Stimulated activated CD4-positive, alpha-beta T cell treated with anti-CD3 and anti-CD28 coated beads, Interleukin-12 subunit alpha, Interleukin-12 subunit beta, amount 100 ng/mL, for 24 hours (primary cell): ENCODE data around the gene ZCCHC7.
"Not testable (repeated sequence)": the region's sequence is repeated elsewhere in the genome, so short reads cannot be mapped to it uniquely, and the experiment has no call there.

ENCODE experiments used
- DNase-seq, 2 experiments: peaks; one replicate each; pipeline ENCODE4 v3.0.0-alpha.2; 2020; ENCODE audit warnings: low read depth in 2 of 2

The ZCCHC7 gene

DNA sequence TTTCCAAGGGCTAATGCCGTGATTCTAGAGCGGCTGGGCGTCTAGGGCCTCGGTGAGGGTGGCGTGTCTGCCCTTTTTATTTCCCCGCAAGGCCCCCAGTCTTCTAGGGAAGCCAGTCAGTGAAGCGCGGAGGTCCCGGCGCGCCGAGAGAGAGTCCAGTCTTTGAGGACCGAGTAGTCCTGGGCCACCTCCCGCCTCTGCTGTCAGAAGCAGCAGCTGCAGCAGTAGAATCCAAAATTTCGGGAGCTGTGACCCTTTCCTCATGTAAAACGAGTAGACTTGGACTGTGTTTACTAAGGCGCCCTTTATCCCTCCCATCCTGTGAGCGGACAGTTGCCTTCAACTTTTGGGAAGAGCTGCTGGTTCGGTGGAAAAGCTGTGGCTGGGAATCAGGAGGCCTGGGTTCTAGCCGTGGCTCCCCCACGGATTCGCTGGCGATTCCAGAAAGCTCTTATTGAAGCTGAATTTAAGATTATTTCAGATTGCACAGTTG, 515 bp downstream of the ZCCHC7 start:
- DNase-seq = not testable (repeated sequence)

DNA sequence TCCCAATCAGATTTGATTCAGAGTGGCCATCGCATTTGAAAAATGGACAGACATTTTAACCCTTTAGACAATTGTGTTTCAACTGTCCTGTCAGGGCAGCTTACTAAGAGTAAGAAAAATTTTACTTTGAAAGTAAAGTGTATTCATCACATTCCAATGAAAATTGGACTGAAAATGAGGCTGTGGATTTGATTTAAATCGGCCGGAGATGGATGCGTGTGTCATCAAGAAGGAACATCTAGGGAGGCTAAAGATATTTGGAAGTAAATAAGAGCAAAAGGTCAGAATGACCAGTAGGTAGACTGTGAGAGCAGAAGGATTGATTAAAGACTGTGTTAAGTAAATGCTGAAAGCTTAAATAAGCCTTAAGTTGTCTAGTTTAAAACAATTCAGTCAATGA, 1.5 kb downstream of the ZCCHC7 start:
- DNase-seq = no peak

DNA sequence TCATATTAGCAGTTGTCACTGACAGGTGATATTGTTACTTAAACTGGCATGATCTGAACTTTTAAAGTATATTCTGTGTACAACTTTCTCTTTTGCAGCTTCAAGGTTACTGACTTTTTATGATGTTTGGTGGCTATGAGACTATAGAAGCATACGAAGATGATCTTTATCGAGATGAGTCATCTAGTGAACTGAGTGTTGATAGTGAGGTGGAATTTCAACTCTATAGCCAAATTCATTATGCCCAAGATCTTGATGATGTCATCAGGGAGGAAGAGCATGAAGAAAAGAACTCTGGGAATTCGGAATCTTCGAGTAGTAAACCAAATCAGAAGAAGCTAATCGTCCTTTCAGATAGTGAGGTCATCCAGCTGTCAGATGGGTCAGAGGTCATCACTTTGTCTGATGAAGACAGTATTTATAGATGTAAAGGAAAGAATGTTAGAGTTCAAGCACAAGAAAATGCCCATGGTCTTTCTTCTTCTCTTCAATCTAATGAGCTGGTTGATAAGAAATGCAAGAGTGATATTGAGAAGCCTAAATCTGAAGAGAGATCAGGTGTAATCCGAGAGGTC, 5.9 kb downstream of the ZCCHC7 start:
- no peak for DNase-seq

DNA sequence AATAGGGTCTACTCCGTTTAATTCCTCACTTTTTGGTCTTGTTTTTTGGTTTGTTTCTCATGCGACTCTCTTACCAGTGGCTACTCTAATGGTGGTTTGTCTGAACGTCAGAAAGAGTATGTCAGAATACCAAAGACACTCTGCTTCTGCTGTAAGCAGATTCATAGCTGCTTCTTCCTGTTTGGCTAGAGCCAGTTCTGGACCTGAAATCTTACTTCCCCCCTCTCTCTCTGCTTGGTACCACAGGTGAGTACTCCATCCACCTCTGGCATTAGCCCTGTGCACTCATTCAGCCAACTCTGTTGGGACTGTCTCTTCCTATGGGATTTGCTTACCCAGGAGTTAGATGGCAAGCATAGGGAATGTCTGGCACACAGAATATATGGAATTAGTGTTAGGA, 6.6 kb downstream of the ZCCHC7 start:
- DNase-seq = no peak

DNA sequence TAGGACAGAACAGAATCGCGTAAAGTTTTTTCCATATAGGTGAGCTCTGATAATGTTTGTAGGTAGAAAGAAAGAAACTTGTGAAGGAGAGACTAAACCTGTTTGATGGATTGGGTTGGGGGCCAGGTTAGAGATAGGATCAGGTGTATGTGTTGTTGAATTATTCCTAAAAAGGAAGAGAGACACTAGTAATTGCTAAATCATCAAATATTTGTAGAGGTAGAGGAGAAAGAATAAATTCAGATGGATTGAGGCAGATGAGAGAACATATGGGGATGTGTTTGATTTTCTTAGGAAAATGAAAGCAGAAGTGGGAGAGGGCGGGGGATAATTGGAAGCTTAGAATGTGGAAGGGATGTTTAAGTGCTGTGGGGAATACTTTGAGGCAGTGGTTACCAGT, 7.7 kb downstream of the ZCCHC7 start:
- DNase-seq = no peak

DNA sequence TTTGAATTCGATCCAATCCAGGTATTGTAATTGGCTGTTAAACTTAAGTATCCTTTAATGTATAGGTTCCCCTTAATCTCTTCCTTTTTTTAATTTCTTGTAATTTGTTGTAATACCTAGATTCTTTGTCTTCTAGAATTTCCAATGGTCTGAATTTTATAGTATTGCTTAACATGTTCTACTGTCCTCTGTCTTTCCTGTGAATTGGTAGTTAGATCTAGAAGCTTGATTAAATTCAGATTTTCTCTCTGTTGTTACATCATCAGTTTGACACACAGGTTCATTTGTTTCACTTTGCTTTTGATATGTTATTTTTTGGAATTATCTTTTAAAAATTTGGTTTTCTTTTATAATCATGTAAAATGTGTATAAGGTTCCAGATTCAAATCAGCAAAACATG, 13.8 kb downstream of the ZCCHC7 start:
- DNase-seq = no peak

DNA sequence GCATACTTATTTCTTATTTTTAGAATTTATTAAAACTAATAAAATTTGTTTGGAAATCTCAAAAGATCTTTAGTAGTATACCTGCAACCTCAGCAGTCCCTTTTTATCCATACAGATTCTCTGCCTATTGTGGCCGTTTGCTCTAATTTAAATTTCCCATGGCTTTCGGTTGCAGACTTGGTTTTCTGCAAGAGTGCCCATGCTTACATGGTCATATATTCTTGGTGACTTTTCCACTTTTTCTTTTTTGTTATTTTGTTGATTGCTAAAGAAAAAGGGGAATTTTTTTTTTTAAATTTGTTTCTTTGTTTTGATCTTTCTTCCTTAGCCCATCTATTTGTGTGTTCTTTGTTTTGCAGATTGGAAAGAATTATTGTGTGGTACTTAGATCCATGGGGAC, 20.6 kb downstream of the ZCCHC7 start:
- no peak for DNase-seq

DNA sequence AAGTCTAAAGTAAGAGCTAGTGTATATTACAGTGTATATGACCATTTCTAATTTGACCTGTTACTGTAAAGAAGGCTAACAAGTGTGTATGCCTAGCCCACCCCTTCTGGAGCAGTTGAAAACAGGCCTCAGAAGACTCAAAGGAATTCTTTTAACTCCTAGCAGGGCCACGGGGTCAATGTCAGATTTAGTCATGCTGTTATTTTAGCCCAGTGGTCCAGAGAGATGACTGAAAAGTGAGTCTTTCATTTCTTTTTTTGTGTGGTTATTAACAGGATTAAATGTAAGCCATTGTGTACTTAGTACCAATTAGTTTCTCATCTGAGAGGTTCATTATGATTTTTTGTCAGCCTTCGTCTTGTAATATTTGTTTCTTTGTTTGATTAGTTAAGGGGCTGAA, 24.4 kb downstream of the ZCCHC7 start:
- DNase-seq = no peak

DNA sequence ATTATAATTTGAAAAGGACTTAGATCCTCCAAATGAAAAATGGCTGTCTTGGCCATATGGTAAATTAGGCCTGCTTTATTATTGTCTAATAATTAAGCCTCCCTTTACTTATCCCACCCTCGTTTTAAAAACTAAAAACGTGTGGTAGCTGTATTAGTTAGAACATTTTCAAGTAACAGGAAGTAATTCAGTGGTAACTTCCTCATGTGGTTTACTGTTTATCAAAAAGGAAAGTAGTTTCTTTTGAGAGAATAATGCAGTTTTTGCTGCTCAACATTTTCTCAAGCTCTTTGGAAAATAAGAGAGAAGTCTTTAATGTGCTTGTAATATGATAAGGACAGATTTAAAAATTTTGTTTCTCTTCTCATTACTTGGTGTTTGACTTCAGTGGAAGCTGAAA, 26.0 kb downstream of the ZCCHC7 start:
- no peak for DNase-seq

DNA sequence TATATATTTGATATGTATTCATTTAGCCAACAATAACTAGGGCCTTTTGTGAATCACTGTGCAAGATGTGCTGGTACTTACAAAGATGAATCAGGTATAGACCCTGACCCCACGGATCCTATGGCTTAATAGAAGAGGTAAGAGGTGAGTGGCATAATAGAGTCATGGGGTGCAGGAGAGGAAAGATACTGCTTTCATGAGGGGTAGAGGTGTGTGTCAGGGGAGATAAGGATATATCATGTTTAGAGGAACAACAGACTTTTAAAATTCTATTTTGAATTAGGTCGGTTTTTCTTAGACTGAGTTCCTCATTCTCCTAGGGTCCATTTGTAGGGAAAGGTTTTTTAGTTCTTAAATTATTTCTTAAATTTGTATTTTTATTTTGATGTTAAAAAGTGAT, 27.8 kb downstream of the ZCCHC7 start:
- no peak for DNase-seq

DNA sequence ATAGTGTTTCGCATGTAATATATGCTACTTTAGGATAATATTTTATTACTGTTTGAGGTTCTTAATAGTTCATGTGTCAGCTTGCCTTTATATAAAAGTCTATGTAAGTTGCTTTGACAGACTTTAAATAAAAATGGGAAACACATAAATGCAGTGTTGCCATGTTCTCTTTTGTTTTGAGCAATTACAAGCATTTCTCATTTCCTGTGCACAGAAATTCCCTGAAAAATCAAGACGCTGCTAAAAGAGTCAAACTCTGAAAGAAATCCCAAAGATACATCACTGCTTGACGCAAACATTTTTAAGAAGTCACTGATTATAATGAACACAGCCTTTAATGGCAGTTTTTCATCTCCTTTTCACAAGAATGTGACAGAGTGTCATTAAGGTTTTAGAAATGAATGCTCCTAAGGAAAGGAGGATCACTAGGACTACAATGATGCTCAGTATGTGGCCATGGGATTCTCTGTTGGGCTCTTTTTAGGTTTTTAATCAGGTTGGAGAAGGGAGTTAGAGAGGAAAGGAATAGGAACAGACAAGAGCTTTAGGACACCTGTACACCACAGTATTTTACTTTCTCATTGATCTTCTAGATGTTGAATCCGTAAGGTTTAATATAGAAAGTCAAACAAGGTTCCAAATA, 29.4 kb downstream of the ZCCHC7 start:
- no peak for DNase-seq

DNA sequence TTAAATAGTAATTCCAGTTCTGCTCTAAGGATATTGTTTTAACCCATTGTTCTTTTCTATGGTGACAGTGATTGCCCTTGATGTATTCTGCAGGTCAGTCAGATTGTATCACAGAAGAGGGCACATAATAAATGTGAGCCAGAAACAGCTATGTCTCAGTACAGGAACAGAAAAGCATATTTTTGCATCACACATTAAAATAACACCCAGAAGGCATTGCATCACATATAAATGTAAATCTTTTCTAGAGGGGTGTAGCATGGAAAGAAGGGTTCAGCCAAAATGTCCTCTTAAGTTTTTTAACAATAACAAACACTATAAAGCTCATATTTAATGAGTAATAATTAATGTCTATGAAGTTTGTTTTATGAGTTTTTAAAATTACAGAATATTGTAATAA, 30.0 kb downstream of the ZCCHC7 start:
- DNase-seq = no peak

DNA sequence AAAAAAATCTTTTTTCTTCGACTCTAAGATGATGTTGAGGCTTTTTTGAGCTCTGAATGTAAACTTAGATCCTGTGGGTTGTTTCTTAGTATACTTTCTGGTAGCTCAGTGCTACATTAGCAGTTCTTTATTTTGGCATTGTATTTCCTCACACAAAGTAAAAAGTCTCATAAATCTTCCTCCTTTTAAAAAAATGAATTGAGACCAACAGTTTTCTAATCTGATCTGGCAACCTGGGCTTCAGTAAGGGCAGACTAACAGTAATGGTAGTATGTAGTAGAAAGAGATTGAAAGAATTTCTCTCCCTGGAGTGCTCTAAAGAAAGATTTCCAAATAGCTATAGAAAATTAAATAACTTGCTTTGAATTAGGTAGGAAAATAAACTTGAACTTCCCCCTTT, 31.4 kb downstream of the ZCCHC7 start:
- no peak for DNase-seq

DNA sequence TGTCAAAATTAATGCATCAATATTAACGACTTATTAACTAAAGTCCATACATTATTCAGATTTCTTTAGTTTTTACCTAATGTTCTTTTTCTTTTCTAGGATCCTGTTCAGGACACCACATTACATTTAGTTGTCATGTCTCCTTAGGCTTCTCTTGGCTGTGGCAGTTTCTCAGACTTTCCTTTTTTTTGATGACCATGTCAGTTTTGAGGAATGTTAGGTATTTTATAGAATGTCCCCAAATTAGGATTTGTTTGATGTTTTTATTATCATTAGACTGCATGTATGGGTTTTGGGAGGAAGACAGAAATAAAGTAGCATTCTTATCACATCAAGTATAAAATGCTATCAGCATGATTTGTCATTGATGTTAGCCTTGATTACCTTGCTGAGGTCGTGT, 32.0 kb downstream of the ZCCHC7 start:
- DNase-seq = no peak

DNA sequence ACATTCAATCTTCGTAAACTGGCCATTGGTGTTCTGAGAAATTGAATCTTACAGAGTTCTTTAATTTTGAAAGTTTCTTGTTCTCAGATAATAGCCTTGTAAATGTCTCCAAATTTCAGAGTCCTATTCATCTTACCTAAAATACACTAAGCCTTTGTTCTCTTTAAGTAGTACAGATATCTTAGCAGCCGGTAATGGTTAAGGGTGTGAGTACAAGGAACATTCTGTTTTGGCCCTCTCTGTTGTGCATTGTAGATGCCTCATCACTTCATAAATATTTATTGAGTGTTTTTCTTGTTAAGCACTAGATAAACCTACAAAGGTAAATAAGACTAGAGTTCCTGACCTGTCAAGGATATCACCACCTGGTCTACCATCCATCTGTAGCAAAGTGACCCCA, 35.2 kb downstream of the ZCCHC7 start:
- no peak for DNase-seq

DNA sequence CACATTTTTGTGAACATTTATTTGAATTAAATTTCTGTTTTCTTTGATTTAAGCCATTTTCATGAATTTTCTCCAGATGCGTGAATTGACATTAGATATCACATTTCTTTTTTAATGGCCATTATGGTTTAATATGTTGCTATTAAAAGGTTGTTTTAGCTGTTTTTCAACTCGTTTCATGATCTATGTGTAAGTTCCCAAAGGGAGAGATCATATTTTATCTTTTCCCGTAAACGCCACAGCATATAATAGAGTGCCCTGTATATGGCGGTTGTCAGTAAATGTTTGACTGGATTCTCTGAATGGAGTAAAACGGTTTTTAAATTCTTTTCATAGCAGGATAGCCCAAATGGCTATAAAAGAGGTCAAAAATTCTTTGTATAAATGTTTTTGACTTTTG, 35.8 kb downstream of the ZCCHC7 start:
- DNase-seq = no peak

DNA sequence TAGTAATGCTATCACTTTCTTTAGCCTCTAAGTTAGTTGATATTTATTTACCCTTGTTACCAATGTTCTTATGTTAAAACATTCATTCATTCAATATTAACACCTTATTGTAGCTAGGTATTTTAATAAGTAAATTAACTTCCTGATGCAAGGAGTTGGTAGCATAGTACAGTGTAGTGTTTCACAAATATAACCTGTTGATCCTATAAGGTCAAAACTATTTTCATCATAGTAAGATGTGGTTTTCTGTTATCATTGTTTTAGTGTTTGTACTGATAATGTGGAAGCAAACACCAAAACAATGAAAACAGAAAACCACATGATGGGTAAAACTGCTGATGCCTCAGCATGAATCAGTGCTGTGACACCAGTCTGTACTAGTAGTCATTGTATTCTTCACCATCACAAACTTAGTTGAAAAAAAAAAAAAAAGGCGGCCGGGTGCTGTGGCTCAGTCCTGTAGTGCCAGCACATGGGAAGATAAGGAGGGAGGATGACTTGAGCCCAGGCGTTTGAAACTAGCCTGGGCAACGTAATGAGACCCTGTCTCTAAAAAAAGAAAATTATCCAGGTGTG, 36.5 kb downstream of the ZCCHC7 start:
- DNase-seq = no peak

DNA sequence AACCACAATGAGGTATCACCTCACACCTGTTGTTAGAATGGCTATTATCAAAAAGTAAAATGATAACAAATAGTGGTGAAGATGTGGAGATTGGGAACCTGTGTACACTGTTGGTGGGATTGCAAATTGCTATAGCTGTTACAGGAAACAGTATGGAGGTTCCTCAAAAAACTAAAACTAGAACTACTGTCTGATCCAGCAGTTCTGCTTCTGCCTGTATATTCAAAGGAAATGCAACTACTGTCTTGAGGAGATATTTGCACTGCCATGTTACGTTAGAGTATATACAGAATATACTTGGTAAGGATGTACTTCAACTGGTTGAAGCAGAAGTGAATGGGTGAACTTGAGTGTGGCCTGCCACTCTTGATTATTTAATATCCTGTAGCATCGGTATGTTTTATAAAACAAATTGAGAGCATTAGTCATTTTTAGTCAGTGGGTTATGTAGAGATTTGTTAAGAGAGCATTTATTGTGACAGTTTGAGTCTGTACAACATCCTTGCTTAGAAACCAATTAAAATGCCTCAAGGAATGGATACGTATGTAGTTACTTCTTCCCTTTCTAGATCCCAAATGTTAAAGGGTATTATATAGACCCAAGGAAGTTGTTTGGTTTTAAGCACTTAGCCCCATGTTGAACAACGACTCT, 37.5 kb downstream of the ZCCHC7 start:
- no peak for DNase-seq

DNA sequence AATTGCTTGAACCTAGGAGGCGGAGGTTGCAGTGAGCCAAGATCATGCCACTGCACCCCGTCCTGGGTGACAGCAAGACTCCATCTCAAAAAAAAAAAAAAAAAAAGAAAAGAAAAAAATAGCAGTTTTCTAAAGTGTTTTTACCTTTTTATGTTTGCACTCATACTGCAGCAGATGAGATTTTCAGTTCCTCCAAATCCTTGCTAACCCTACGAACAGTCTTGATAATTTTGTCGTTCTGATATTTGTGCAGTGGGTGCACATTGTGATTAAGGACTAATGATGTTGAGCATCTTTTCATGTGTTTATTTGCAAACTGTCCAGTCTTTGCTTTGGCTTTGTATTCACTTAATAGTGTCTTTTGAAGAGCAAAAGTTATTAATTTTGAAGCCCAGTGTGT, 42.9 kb downstream of the ZCCHC7 start:
- no peak for DNase-seq

DNA sequence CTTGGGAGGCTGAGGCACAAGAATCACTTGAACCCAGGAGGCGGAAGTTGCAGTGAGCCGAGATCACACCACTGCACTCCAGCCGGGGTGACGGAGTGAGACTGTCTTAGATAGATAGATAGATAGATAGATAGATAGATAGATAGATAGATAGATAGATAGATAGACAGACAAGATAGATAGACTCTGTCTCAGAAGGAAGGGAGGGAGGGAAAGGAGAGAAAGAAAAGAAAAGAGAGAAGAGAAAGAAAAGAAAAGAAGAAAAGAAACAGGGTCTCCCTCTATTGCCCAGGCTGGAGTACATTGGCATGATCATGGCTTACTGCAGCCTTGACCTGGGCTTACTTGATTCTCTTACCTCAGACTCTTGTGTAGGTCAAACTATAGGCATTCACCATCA, 44.0 kb downstream of the ZCCHC7 start:
- not testable (repeated sequence) for DNase-seq

DNA sequence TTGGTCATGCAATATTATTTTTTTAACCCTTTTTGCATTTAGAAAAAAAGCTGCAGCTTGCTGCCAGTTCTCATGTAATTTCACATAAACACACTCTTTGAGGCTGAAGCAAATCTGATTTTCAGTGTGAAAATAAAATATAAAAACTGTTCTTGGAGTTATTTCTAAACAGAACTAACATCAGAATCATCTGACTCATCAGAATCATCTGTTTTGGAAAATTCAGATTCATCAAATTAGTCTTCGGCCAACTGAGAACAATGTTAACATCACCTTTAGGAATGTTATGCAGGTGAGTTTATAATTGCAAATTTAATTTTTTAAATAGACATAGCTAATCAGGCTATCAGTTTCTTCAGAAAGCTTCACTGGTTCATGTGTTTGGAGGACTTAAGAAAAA, 45.3 kb downstream of the ZCCHC7 start:
- DNase-seq = no peak

DNA sequence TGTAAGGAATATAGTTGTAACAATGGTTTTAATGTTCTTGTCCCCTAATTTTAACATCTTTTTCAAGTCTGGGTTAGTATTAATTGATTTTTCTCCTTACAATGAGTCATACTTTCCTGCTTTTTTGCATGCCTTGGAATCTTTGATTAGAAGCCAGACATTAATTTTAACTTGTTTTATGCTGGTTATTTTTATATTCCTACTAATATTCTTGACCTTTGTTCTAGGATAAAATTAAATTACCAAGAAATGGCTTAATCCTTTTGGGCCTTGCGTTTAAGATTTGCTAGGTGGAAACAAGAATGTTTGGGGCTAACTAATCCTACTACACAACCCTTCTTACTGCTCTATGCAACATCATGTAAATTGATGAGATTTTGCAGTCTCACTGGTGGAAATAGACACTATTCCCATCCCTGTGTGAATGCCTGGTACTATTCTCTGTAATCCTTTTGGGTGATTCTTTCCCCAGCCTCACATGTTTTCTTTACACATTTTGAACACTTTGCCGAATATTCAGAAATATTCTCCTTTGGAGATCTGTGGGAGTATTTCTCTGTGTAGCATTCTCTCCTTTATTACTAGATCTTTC, 47.2 kb downstream of the ZCCHC7 start:
- DNase-seq = no peak

DNA sequence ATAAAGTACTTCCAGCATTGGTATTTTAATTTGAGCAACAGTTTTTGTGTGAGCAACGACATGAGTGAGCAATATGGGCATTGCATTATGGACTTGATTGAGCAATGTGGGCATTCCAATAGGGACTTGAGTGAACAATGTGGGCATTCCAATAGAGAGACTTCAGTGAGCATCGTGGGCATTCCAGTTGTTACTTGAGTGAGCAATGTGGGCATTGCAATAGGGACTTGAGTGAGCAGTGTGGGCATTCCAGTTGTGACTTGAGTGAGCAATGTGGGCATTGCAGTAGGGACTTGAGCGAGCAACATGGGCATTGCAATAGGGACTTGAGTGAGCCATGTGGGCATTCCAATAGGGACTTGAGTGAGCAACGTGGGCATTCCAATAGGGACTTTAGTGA, 52.2 kb downstream of the ZCCHC7 start:
- DNase-seq = no peak
